Ecto neural progenitor cell (in vitro differentiated cells): Measurements from ENCODE around the gene PGLYRP2.
"Not testable (repeated sequence)": the region's sequence is repeated elsewhere in the genome, so short reads cannot be mapped to it uniquely, and the experiment has no call there.

Experiments
- DNase-seq: peaks from one replicate; pipeline ENCODE4 v3.0.0-alpha.2; 2018; ENCODE audit warnings: low spot score

PGLYRP2 gene

GRCh38 chr19:15487038-15487437 is 7.7 kb upstream of the PGLYRP2 start:
- DNase-seq: no peak

GRCh38 chr19:15485768-15486167 is 6.5 kb upstream of the PGLYRP2 start:
- DNase-seq: not testable (repeated sequence)

- not testable (repeated sequence) for DNase-seq
These were observed 1.7 kb upstream of the PGLYRP2 start for GRCh38 chr19:15480996-15481395.

- no peak for DNase-seq
These were observed 3.0 kb downstream of the PGLYRP2 start for GRCh38 chr19:15476325-15476724.

GRCh38 chr19:15475611-15476010 is 3.7 kb downstream of the PGLYRP2 start:
- no peak for DNase-seq

GRCh38 chr19:15475169-15475568 is 4.1 kb downstream of the PGLYRP2 start:
- no peak for DNase-seq

GRCh38 chr19:15473821-15474220 is 5.5 kb downstream of the PGLYRP2 start:
- DNase-seq: not testable (repeated sequence)

GRCh38 chr19:15471639-15472101 is 7.6 kb downstream of the PGLYRP2 start:
- DNase-seq: no peak

- DNase-seq: peak; percentile 44
These were observed 9.6 kb downstream of the PGLYRP2 start for GRCh38 chr19:15469513-15470297.

GRCh38 chr19:15468675-15469512 is 10.4 kb downstream of the PGLYRP2 start:
- no peak for DNase-seq

GRCh38 chr19:15467734-15468214 is 11.5 kb downstream of the PGLYRP2 start:
- DNase-seq: no peak

GRCh38 chr19:15466851-15467733 is 12.2 kb downstream of the PGLYRP2 start:
- no peak for DNase-seq

GRCh38 chr19:15464394-15465385 is 14.6 kb downstream of the PGLYRP2 start, which contains the start of gene RASAL3:
Gene RASAL3 (minus strand): TSS chr19:15464544. CDS start chr19:15464358, 186 bp downstream.
- peak; percentile 42 for DNase-seq

GRCh38 chr19:15463861-15464371 is 15.4 kb downstream of the PGLYRP2 start:
- peak; percentile 45 for DNase-seq

- DNase-seq: no peak
These were observed 17.6 kb downstream of the PGLYRP2 start for GRCh38 chr19:15461694-15462093.

- no peak for DNase-seq
These were observed 21.4 kb downstream of the PGLYRP2 start for GRCh38 chr19:15457701-15458484.

GRCh38 chr19:15456871-15457700 is 22.2 kb downstream of the PGLYRP2 start:
- no peak for DNase-seq

GRCh38 chr19:15456441-15456840 is 22.9 kb downstream of the PGLYRP2 start:
- DNase-seq: no peak
